GM21526 (cell line): Measurements from ENCODE around the gene SYT17.

Experiments
- ATAC-seq: cut with Tn5 transposase; IDR thresholded peaks from one replicate; pipeline ENCODE4 v1.9.1; 2021; ENCODE audit warnings: moderate library complexity; ENCODE audit not compliant: unreplicated experiment, low FRiP score

SYT17 gene

GRCh38 chr16:19137201-19138128, 30.6 kb upstream of the SYT17 start:
- no peak for ATAC-seq

- ATAC-seq = no peak
Observed at GRCh38 chr16:19138601-19139000, 29.4 kb upstream of the SYT17 start.

GRCh38 chr16:19139436-19140091, 28.5 kb upstream of the SYT17 start:
- ATAC-seq = no peak

- no peak for ATAC-seq
Observed at GRCh38 chr16:19140396-19140795, 27.6 kb upstream of the SYT17 start.

- ATAC-seq = no peak
Observed at GRCh38 chr16:19142939-19143598, 25.0 kb upstream of the SYT17 start.

- ATAC-seq = no peak
Observed at GRCh38 chr16:19143599-19143956, 24.5 kb upstream of the SYT17 start.

- ATAC-seq = no peak
Observed at GRCh38 chr16:19145010-19145409, 23.0 kb upstream of the SYT17 start.

- ATAC-seq = no peak
Observed at GRCh38 chr16:19147126-19147525, 20.9 kb upstream of the SYT17 start.

- no peak for ATAC-seq
Observed at GRCh38 chr16:19147627-19148026, 20.4 kb upstream of the SYT17 start.

GRCh38 chr16:19148189-19148588, 19.9 kb upstream of the SYT17 start:
- ATAC-seq = no peak

GRCh38 chr16:19151310-19151709, 16.7 kb upstream of the SYT17 start:
- no peak for ATAC-seq

GRCh38 chr16:19152042-19152441, 16.0 kb upstream of the SYT17 start:
- no peak for ATAC-seq

GRCh38 chr16:19153876-19154275, 14.2 kb upstream of the SYT17 start:
- no peak for ATAC-seq

- ATAC-seq = no peak
Observed at GRCh38 chr16:19162085-19162484, 6.0 kb upstream of the SYT17 start.

GRCh38 chr16:19163215-19163614, 4.8 kb upstream of the SYT17 start:
- no peak for ATAC-seq

- no peak for ATAC-seq
Observed at GRCh38 chr16:19164285-19164684, 3.8 kb upstream of the SYT17 start.

- ATAC-seq = no peak
Observed at GRCh38 chr16:19165101-19165500, 2.9 kb upstream of the SYT17 start.

GRCh38 chr16:19166500-19166899, 1.5 kb upstream of the SYT17 start:
- no peak for ATAC-seq

- ATAC-seq = no peak
Observed at GRCh38 chr16:19168371-19169081, 486 bp downstream of the SYT17 start.

GRCh38 chr16:19169082-19169639, 1.1 kb downstream of the SYT17 start:
- no peak for ATAC-seq
